SK-N-SH treated with all-trans-retinoic acid at 6 μM for 48 hours (cell line): ENCODE data around the gene BLOC1S1.

Experiments used
- ARNTL ChIP-seq: fragments of 450-650 bp; formaldehyde crosslinking; IDR thresholded peaks from 2 replicates; pipeline ENCODE4 v1.5.0; 2020; ENCODE audit warnings: low read depth, mild to moderate bottlenecking, moderate library complexity, borderline replicate concordance
- BACH2 ChIP-seq: fragments of 250-450 bp; sonication (Bioruptor Pico); IDR thresholded peaks from 2 replicates; pipeline ENCODE4 v1.9.0; 2021; ENCODE audit warnings: mild to moderate bottlenecking, borderline replicate concordance
- CREB5 ChIP-seq: fragments of 250-450 bp; sonication (Bioruptor Pico); IDR thresholded peaks from 2 replicates; pipeline ENCODE4 v1.5.1; 2020; ENCODE audit warnings: low read depth, mild to moderate bottlenecking, moderate library complexity
- ESRRG ChIP-seq: fragments of 250-450 bp; sonication (Bioruptor Pico); IDR thresholded peaks from 2 replicates; pipeline ENCODE4 v1.6.1; 2021; ENCODE audit warnings: mild to moderate bottlenecking
- GLIS3 ChIP-seq: fragments of 250-450 bp; sonication (Bioruptor Pico); IDR thresholded peaks from 2 replicates; pipeline ENCODE4 v1.5.0; 2020; ENCODE audit warnings: mild to moderate bottlenecking, moderate library complexity
- PATZ1 ChIP-seq: fragments of 250-450 bp; sonication (Bioruptor Pico); IDR thresholded peaks from 2 replicates; pipeline ENCODE4 v1.8.0; 2020; ENCODE audit warnings: mild to moderate bottlenecking, moderate library complexity, borderline replicate concordance
- POU6F1 ChIP-seq: fragments of 250-450 bp; sonication (Bioruptor Pico); IDR thresholded peaks from 2 replicates; pipeline ENCODE4 v1.8.0; 2021; ENCODE audit warnings: low read depth, mild to moderate bottlenecking, moderate library complexity, borderline replicate concordance
- PPARA ChIP-seq: fragments of 250-450 bp; sonication (Bioruptor Pico); IDR thresholded peaks from 2 replicates; pipeline ENCODE4 v1.5.0; 2020; ENCODE audit warnings: mild to moderate bottlenecking, borderline replicate concordance
- ZC3H10 ChIP-seq: fragments of 250-450 bp; sonication (Bioruptor Pico); IDR thresholded peaks from 2 replicates; pipeline ENCODE4 v1.5.1; 2021; ENCODE audit warnings: mild to moderate bottlenecking, moderate library complexity
- ZNF70 ChIP-seq: fragments of 450-650 bp; formaldehyde crosslinking; IDR thresholded peaks from 2 replicates; pipeline ENCODE4 v1.5.0; 2020; ENCODE audit warnings: mild to moderate bottlenecking, moderate library complexity

- no peak for TF ChIP-seq ZNF70 (CRISPR knock-in tag)
- TF ChIP-seq PPARA (CRISPR knock-in tag), result no peak
- no peak for TF ChIP-seq BACH2
- no peak for TF ChIP-seq POU6F1
- no peak for TF ChIP-seq GLIS3
- TF ChIP-seq PATZ1 (CRISPR knock-in tag), result no peak
- TF ChIP-seq ZC3H10 (CRISPR knock-in tag), result no peak
- no peak for TF ChIP-seq ESRRG (CRISPR knock-in tag)
- TF ChIP-seq CREB5, result no peak
- no peak for TF ChIP-seq ARNTL (CRISPR knock-in tag)
Observed at GRCh38 chr12:55707219-55707671, 8.6 kb upstream of the BLOC1S1 start.
